Adrenal gland (tissue), 12 donors: ENCODE results near the gene CCDC28B. TPM values are rescaled to one million over a fixed set of nuclear protein-coding genes. Genes with fewer than 3 reads are reported as not detected.
A peak's percentile ranks its signal among the peaks of the same experiment; 100 is the strongest.

Experiments used
- DNase-seq, 7 donors: peaks; one replicate each; pipeline ENCODE4 v3.0.0-alpha.2; 2019 to 2020
- H3K27ac ChIP-seq, 5 donors: fragments of 200-600 bp; sonication (generic) in 4 of 5; 1 replicate in 3 of 5; 2 replicates in 2 of 5; pipeline versions ENCODE4 v1.5.1 to v1.8.0; 2016 to 2020; ENCODE audit warnings: mild to moderate bottlenecking in 1 of 5
- H3K27me3 ChIP-seq: fragments of 200-600 bp; 2 replicates; pipeline ENCODE4 v1.8.0; 2021
- H3K36me3 ChIP-seq, 2 donors: fragments of 200-600 bp; replicated peaks in 1 of 2; 1 replicate in 1 of 2; 2 replicates in 1 of 2; pipeline versions ENCODE4 v1.5.1 to v1.8.0; 2018 to 2022
- H3K4me1 ChIP-seq, 2 donors: fragments of 200-600 bp; replicated peaks in 1 of 2; 1 replicate in 1 of 2; 2 replicates in 1 of 2; pipeline versions ENCODE4 v1.5.1 to v1.8.0; 2018 to 2021
- H3K4me3 ChIP-seq, 4 donors: fragments of 200-600 bp; sonication (generic) in 3 of 4; one replicate each; pipeline ENCODE4 v1.5.1; 2016 to 2018
- H3K9me3 ChIP-seq, 3 donors: fragments of 200-600 bp; sonication (generic) in 1 of 3; replicated peaks in 1 of 3; 1 replicate in 2 of 3; 2 replicates in 1 of 3; pipeline versions ENCODE4 v1.5.1 to v1.8.0; 2016 to 2021
- POLR2A ChIP-seq, 2 donors: fragments of 450-650 bp; IDR thresholded peaks; one replicate each; pipeline ENCODE4 v1.6.1; 2017; ENCODE audit warnings: antibody characterized with exemption in 2 of 2, mild to moderate bottlenecking in 2 of 2, moderate library complexity in 1 of 2
- WGBS, 4 donors: extraction: QIAGEN DNeasy Blood & Tissue Kit in 2 of 4; methylation state at CpG; one replicate each; pipeline versions ENCODE4 v1.1.5 to v1.1.7; 2013 to 2017; 5-methylcytosine and 5-hydroxymethylcytosine counted together
- intact Hi-C, 2 donors: fragments of 100-400 bp; cut with DNase I; formaldehyde crosslinking; loops; one replicate each; pipeline versions ENCODE4 v1.14.1 to v1.15.0; 2022 to 2023
- polyA plus RNA-seq, 3 donors: library from polyadenylated mRNA; stranded (reverse); fragments of 200-250 nt in 2 of 3; fragments of 350-450 nt in 1 of 3; fragmentation: Illumina TruSeq in 1 of 3; extraction: RNeasy Lipid Tissue Mini Kit (QIAGEN cat#74804) in 1 of 3; gene quantifications; one replicate each; pipeline ENCODE4 v1.2.3, GENCODE V29; 2013 to 2014
- total RNA-seq, 9 donors: library from RNA; depleted of rRNA in 4 of 9; stranded (reverse); fragments of >200 nt in 4 of 9; fragments of 120-200 nt in 1 of 9; fragmentation: NEBNext Ultra II Directional in 1 of 9; extraction: Animal tissue kit (Norgen Biotek cat#: 25700) in 1 of 9; gene quantifications; one replicate each; pipeline versions ENCODE4 v1.1.0 to v1.2.4, GENCODE V29; 2013 to 2023
- TF ChIP-seq, protein P1 (sequence below), 6 experiments: fragments of 450-650 bp in 4 of 6; fragments of 200-600 bp in 2 of 6; sonication (generic) in 1 of 6; IDR thresholded peaks; 1 replicate in 5 of 6; 2 replicates in 1 of 6; pipeline versions ENCODE4 v1.5.1 to v1.8.0; 2016 to 2021; ENCODE audit warnings: antibody characterized with exemption in 6 of 6, mild to moderate bottlenecking in 2 of 6, moderate library complexity in 1 of 6
- donor health status: healthy with polysubstance abuse.
- donor health status: Bipolar disorder and iron deficiency.
- donor health status: DM: yes; HTN: yes; CAD: no.
- donor health status: DM: no; HTN: no; CAD: no.
- donor health status: DM: no; HTN: no; CAD: no.
- donor health status: DM: yes; HTN: yes; CAD: no.

CCDC28B gene
- total and polyA plus RNA-seq, 12 donors: 3.4 to 47.7 (median 21.4) TPM

DNA sequence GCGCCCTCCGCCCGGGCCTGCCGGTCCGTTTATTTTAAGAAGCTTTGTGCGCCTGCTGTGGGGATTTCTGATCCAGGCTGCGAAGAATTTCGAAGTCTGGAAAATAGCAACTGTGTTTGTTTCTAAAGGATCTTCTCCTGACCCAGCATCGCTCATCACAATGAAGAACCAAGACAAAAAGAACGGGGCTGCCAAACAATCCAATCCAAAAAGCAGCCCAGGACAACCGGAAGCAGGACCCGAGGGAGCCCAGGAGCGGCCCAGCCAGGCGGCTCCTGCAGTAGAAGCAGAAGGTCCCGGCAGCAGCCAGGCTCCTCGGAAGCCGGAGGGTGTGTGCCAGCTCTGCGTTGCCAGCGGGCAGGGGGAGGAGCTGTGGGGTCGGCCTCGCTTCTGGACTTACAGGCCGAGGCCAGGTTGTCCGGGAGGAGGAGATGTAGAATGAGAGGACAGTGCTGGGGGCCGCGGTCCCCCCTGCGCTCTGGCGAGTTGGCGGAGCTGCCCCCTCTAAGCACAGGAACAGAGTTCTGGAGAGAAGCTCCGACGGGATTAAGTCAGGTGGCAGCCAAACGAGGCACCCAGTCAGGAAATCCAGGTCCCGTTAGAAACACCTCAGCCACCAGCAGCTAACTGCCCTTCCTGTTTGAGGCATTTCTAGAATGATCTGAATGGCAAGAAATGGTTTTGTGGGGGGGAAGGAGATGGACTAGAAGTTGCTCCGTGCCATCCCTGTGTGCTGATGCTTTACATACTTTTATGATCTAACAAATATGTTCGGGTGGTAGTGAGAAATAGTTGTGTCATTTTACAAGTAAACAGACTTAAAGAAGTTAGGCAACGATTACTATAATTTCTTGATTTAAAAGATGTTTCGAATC lies 20.0 kb upstream of the CCDC28B start:
- peak overlapping the region in 3 of 4 donors; percentile 62 to 73 (median 66) for H3K4me3 ChIP-seq
- no peaks in the 10 kb centered on the region for H3K27me3 ChIP-seq
- H3K36me3 ChIP-seq: peaks cover 0 to 38% of the 10 kb centered on the region in 2 donors
- H3K9me3 ChIP-seq: no peaks in the 10 kb centered on the region
- H3K4me1 ChIP-seq: peaks cover 21 to 47% of the 10 kb centered on the region in 2 donors
- intact Hi-C loops: no loop called here
- WGBS, 4 donors: 5 to 10% (median 7%) methylated on average over 12 to 36 of the region's 36 CpGs
- peak; percentile 54 to 85 (median 75) for DNase-seq
- H3K27ac ChIP-seq: peak overlapping the region; percentile 65 to 98 (median 96)
- TF ChIP-seq, protein P1, sequence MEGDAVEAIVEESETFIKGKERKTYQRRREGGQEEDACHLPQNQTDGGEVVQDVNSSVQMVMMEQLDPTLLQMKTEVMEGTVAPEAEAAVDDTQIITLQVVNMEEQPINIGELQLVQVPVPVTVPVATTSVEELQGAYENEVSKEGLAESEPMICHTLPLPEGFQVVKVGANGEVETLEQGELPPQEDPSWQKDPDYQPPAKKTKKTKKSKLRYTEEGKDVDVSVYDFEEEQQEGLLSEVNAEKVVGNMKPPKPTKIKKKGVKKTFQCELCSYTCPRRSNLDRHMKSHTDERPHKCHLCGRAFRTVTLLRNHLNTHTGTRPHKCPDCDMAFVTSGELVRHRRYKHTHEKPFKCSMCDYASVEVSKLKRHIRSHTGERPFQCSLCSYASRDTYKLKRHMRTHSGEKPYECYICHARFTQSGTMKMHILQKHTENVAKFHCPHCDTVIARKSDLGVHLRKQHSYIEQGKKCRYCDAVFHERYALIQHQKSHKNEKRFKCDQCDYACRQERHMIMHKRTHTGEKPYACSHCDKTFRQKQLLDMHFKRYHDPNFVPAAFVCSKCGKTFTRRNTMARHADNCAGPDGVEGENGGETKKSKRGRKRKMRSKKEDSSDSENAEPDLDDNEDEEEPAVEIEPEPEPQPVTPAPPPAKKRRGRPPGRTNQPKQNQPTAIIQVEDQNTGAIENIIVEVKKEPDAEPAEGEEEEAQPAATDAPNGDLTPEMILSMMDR (IDR thresholded peaks at IDR 0.05): no peak
- peak in 1 of 2 donors; percentile 50 for TF ChIP-seq POLR2A (IDR thresholded peaks at IDR 0.05)

DNA sequence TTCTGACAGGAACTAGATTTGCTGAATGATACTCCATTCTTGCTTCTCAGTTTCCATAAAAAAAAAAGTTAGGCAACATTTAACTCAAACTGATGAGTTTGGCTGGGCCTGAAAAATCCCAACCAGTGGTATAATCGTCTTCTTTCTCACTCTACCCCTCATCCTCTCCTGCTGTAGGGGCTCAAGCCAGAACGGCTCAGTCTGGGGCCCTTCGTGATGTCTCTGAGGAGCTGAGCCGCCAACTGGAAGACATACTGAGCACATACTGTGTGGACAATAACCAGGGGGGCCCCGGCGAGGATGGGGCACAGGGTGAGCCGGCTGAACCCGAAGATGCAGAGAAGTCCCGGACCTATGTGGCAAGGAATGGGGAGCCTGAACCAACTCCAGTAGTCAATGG lies 19.3 kb upstream of the CCDC28B start:
- no peak for DNase-seq
- no peaks in the 10 kb centered on the region for H3K9me3 ChIP-seq
- TF ChIP-seq, protein P1 (IDR thresholded peaks at IDR 0.05): no peak
- no peak for TF ChIP-seq POLR2A (IDR thresholded peaks at IDR 0.05)
- 62 to 77% (median 67%) methylated on average over 9 of the region's 9 CpGs for WGBS, 4 donors
- H3K36me3 ChIP-seq: peaks cover 0 to 45% of the 10 kb centered on the region in 2 donors
- H3K27me3 ChIP-seq: no peaks in the 10 kb centered on the region
- intact Hi-C loops: no loop called here
- peak overlapping the region in 1 of 4 donors; percentile 73 for H3K4me3 ChIP-seq
- peaks cover 21 to 47% of the 10 kb centered on the region in 2 donors for H3K4me1 ChIP-seq
- H3K27ac ChIP-seq: peak overlapping the region in 4 of 5 donors; percentile 65 to 97 (median 94)

DNA sequence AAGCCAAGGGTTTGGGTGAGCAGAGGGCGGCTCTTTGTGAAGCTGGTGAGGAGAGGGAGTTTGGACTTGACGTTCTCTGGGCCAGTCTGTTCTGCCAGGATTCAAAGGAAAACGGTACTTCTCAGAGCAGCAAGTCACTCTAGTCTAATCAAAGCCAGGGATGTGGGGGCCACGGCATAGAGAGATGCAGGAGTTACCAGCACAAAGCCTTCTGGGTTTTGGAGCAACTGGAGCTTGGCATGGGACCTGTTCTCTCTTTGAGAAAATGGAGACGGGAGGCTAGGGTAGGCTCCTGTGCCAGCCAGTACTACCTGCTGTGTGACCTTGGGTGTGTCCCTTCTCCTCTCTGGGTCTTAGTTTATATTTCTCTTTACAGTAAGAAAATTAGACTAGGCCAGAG lies 18.8 kb upstream of the CCDC28B start:
- Histone ChIP-seq H3K4me3 (peak overlapping the region in 1 of 4 donors; percentile 73), H3K9me3 (no peaks in the 10 kb centered on the region), H3K27ac (peak overlapping the region in 3 of 5 donors; percentile 15 to 96 (median 91)), H3K36me3 (peaks cover 0 to 50% of the 10 kb centered on the region in 2 donors), H3K4me1 (peaks cover 21 to 47% of the 10 kb centered on the region in 2 donors), H3K27me3 (no peaks in the 10 kb centered on the region)
- 61 to 67% (median 65%) methylated on average over 5 of the region's 5 CpGs for WGBS, 4 donors
- TF ChIP-seq, protein P1 (IDR thresholded peaks at IDR 0.05): no peak
- TF ChIP-seq POLR2A (IDR thresholded peaks at IDR 0.05): no peak
- no peak for DNase-seq
- intact Hi-C loops: no loop called here

DNA sequence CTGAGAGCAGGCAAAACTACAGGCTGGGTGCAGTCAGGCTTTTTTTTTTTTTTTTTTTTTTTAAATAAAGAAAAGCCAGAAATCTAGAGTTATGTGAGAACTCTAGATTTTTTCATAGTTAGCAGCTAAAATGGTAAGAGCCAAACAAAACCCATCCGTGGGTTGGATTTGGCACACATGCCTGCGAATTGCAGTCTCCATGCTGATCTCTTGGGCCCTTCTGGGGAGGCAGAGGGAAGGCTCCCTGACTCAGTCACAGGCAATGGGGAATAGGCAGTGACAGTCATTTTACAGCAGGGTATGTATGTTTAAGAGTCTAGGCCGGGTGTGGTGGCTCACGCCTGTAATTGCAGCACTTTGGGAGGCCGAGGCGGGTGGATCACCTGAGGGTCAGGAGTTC lies 18.3 kb upstream of the CCDC28B start:
- Histone ChIP-seq H3K9me3 (no peaks in the 10 kb centered on the region), H3K27ac (peak overlapping the region in 1 of 5 donors; percentile 6), H3K27me3 (no peaks in the 10 kb centered on the region), H3K4me3 (no peak overlapping the region), H3K36me3 (peaks cover 0 to 55% of the 10 kb centered on the region in 2 donors), H3K4me1 (peaks cover 21 to 47% of the 10 kb centered on the region in 2 donors)
- intact Hi-C loops: no loop called here
- 86 to 89% (median 88%) methylated on average over 6 of the region's 6 CpGs for WGBS, 4 donors
- no peak for DNase-seq
- TF ChIP-seq POLR2A (IDR thresholded peaks at IDR 0.05): no peak
- TF ChIP-seq, protein P1 (IDR thresholded peaks at IDR 0.05): no peak
